HG03280 (cell line): Measurements from ENCODE around the gene ANAPC5.
"Not testable (repeated sequence)": the region's sequence is repeated elsewhere in the genome, so short reads cannot be mapped to it uniquely, and the experiment has no call there.

ENCODE experiments used
- ATAC-seq: cut with Tn5 transposase; IDR thresholded peaks from one replicate; pipeline ENCODE4 v1.9.1; 2021; ENCODE audit warnings: mild to moderate bottlenecking, moderate library complexity; ENCODE audit not compliant: unreplicated experiment

Gene ANAPC5

DNA sequence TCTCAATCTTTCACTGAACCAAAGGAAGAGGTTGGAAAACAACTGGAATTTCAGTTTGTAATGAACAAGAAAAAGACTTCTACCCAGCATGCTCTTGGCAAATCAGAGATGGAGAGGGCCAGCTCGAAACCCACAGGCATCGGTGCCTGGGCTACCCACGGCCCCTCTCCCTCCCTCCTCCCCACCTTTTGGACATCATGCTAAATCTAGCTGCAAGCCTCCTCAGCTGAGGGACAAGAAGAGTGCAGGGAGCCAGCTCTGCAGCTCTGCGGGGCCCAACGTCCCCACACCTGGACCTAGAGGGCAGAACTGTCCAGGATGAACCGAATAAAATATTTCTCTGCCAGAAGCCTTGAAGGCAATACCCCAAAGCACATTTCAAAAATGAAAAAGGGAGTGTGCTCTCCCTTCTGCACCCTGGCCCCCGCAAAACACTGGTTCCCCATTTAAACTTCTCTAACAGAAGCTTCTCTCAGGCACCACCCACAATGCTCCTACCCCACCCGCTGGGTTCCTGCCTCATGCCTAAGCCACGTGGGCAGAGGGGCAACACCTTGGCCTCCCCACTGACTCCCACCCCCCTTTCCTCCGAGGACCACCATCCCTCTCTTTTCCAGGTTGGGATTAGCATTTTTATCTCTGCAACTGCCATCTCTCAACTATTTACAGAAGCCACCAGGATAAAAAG lies 63.9 kb downstream of the ANAPC5 start:
- no peak for ATAC-seq

DNA sequence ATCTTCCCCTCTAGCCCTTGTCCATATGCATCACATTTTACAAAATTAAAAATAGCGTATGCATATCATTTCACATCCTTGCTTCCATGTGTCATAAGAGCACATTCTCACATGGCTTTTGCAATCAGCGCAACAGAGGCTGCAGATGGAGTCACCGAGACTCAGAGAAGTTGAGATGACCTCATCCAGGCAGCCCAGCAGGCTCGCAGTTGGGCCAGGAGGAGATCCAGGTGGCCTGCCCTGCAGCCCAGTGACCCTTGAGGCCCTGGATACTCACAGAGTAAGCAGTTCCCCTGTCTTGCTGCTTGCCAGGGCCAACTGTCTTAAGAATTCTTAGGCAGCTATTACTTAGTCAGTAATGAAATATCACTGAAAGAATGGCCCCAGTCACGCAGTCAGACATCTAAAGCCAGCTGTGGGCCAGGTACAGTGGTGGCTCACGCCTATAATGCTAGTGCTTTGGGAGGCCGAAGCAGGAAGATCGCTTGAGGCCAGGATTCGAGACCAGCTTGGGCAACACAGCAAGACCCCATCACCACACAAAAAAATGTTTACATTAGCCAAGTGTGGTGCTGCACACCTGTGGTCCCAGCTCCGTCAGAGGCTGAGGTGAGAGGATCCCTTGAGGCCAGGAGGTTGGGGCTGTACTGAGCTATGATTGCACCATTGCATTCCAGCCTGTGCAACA lies 64.8 kb downstream of the ANAPC5 start:
- ATAC-seq, result no peak

GRCh38 chr12:121285856-121286255 lies 66.4 kb downstream of the ANAPC5 start:
- ATAC-seq, result no peak

- ATAC-seq, result no peak
Observed at GRCh38 chr12:121284551-121285390, 67.4 kb downstream of the ANAPC5 start.

DNA sequence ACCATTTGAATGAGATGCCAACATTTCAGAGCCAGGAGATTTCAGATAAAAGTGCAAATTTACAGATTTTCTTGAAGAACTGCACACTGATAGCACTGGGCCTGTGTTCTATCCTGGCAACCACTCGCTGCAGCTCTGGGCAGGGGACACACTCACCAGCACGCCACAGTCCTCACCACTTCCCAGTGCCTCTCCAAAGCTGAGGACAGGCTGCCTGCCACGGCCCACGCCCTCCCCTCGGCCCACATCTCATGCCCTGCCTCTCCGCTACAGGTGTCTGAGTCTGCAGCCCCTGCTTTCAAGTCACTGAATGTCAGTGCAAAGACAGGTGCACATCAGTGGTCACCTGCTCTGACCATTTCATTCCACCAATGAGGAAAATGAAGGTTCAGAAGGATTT lies 68.4 kb downstream of the ANAPC5 start:
- no peak for ATAC-seq

DNA sequence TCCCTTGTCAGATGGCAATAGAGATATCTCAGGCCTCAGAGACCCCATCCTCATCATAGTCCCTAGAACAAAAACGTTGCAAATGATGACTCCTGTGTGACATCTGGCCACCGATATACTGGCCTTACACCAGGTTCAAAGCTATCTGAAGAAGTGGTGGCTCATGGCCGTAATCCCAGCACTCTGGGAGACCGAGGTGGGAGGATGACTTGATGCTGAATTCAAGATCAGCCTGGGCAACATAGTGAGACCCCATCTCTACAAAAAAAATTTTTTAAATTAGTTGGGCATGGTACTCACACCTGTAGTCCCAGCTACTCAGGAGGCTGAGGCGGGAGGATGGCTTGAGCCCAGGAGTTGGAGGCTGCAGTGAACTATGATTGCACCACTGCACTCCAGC lies 68.8 kb downstream of the ANAPC5 start:
- ATAC-seq, result no peak

DNA sequence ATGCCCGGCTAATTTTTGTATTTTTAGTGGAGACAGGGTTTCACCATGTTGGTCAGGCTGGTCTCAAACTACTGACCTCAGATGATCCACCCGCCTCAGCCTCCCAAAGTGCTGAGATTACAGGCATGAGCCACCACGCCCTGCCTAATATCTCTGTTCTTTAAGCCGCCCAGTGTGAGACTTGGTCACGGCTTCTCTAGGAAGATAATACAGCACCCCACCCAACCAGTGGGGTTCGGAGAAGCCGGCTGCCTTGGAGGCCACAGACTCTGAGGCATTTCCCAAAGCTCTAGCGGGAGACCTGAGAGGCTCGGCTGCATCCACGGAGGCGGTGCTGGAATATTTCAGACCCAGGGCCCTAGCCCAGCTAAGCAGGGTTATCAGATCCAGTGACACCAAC lies 69.3 kb downstream of the ANAPC5 start:
- ATAC-seq, result not testable (repeated sequence)

GRCh38 chr12:121282072-121282742 lies 70.0 kb downstream of the ANAPC5 start:
- no peak for ATAC-seq

DNA sequence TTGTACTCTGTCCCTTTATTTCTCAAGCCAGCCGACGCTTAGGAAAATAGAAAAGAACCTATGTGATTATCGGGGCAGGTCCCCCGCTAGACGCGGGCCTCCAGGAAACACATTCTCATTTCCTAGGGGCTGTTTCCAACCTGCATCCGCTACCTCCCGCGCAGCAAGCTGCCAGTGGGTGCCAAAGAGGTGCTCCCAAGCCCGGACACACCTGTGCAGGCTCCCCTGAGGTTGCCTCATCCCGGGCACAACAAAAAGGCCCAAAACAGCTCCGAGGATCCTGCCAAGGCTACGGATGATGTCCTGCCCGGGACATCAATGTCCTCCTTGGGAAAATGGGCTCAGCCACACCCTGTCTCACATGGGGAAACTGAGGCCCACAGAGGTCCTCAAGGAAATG lies 71.1 kb downstream of the ANAPC5 start:
- not testable (repeated sequence) for ATAC-seq

- not testable (repeated sequence) for ATAC-seq
Observed at GRCh38 chr12:121280531-121280930, 71.7 kb downstream of the ANAPC5 start.

DNA sequence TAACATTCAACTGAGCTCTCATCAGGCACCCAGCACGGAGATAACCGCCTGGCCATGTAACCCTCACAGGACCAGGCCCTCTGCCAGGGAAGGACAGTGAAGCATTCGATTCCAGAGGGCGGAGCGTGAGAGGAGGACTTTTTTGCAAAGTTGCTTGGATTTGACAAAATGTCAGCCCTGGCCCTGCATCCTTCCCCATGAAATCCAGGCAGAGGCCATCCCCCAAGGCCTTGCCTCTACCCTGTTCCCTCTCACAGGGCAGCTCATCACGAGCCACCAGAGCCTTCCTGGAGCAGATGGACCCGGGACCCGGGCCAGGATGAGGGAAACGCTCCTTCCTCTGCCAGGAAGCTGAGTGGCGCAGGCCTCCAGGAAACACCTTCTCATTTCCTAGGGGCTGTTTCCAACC lies 72.7 kb downstream of the ANAPC5 start:
- no peak for ATAC-seq

- no peak for ATAC-seq
Observed at GRCh38 chr12:121279071-121279375, 73.2 kb downstream of the ANAPC5 start.

- ATAC-seq, result no peak
Observed at GRCh38 chr12:121278169-121279070, 73.8 kb downstream of the ANAPC5 start.

GRCh38 chr12:121277374-121277759 lies 74.8 kb downstream of the ANAPC5 start:
- no peak for ATAC-seq

GRCh38 chr12:121274036-121274763 lies 78.0 kb downstream of the ANAPC5 start:
- ATAC-seq, result no peak

DNA sequence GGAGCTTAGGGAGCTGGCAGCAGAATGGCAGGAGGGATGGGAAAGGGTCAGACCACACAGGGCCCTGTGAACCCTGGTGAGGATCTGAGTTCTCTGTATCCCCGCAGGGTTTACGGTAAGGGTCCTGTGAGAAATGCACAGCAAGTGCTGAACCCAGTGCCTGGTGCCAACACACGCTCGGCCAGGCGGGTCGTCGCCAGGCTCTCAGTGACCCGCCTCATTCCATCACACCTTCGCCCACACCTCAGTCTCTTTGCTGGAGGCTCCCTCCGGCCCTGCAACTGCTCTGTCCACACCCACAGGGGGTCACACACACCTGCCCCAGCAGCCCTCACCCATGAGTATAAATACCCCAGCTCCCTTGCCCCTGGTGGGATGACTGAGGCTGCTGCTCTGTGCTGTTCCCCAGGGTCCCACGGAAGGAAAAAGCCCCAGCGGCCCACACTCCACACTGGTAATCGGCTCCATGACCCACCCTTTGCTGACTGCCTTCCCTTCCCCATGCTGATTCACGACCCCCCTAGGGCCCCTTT lies 78.8 kb downstream of the ANAPC5 start:
- no peak for ATAC-seq

DNA sequence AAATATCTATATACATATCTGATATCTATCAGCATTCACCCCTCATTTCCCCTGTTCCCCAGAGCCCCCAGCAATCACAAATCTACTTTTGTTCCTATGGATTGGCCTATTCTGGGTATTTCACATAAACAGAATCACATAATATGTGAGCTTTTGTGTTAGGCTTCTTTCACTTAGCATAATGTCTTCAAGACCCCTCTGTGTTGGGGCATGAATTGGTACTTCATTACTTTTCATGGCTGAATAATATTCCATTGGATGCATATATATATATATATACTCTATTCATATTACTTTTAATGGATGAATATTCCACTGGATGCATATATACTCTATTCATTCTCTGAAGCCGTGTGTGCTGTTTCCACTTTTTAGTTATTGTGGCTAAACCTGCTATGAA lies 84.4 kb downstream of the ANAPC5 start:
- ATAC-seq, result no peak

DNA sequence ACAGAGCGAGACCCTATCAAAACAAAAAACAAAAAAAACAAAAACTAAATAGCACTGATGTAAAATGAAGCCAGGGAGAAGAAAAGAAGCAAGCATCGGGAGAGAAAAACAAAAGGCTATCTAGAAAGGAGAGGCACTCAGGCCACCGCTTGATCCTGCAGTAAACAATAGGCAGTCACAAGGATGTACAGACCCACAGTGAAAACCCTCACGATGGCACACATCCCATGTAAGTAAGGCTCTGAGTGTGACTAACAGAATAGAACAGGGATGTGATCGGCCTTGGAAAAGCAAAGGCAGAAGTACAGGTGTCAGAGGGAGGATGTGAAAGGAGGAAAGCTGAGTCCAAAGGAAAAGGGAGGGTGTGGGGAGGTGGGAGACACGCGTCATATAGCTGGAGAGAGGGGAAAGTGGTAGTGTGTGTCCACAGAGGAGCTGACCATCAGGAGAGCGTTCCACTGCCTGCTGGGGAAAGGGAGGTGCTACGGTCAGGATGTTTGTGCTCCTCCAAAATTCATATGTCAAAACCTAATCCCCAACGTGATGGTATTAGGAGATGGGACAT lies 87.2 kb downstream of the ANAPC5 start:
- ATAC-seq, result no peak

GRCh38 chr12:121264135-121264534 lies 88.1 kb downstream of the ANAPC5 start:
- no peak for ATAC-seq
